Keratinocyte (primary cell): ENCODE results near the gene PPWD1. TPM values are rescaled to one million over a fixed set of nuclear protein-coding genes. Genes with fewer than 3 reads are reported as not detected.
A peak's percentile ranks its signal among the peaks of the same experiment; 100 is the strongest.

Experiments used
- DNase-seq: peaks from one replicate; pipeline ENCODE4 v3.0.0-alpha.2; 2011; ENCODE audit warnings: low read depth, missing footprints, low spot score
- FAIRE-seq: peaks from 2 replicates; lab custom pipeline; 2011; peaks lifted over from hg19 to GRCh38; lab: Jason Lieb, UNC
- H2AFZ ChIP-seq: 2 replicates; pipeline ENCODE4 v1.6.0; 2012; ENCODE audit warnings: low read length, control low read depth, inconsistent platforms; ENCODE audit not compliant: control insufficient read depth
- H3K27ac ChIP-seq: 2 replicates; pipeline ENCODE4 v1.5.1; 2011; ENCODE audit warnings: low read length; ENCODE audit not compliant: control insufficient read depth, insufficient read depth
- H3K27me3 ChIP-seq: 3 replicates; pipeline ENCODE4 v1.6.0; 2011; ENCODE audit warnings: low read length; ENCODE audit not compliant: control insufficient read depth, insufficient read depth; ENCODE audit errors: extremely low read depth
- H3K36me3 ChIP-seq, 2 experiments: 2 replicates in 1 of 2; 3 replicates in 1 of 2; pipeline ENCODE4 v1.5.1; 2011; ENCODE audit warnings: low read length in 2 of 2, mild to moderate bottlenecking in 1 of 2; ENCODE audit not compliant: control insufficient read depth in 2 of 2, insufficient read depth in 2 of 2; ENCODE audit errors: extremely low read depth in 1 of 2
- H3K4me1 ChIP-seq: 3 replicates; pipeline ENCODE4 v1.5.1; 2011; ENCODE audit warnings: low read length; ENCODE audit not compliant: control insufficient read depth, insufficient read depth; ENCODE audit errors: extremely low read depth
- H3K4me2 ChIP-seq: 3 replicates; pipeline ENCODE4 v1.6.0; 2011; ENCODE audit warnings: low read depth, low read length; ENCODE audit not compliant: control insufficient read depth, insufficient read depth; ENCODE audit errors: extremely low read depth
- H3K4me3 ChIP-seq, 3 experiments: fragments of 200-600 bp in 1 of 3; sonication (generic) in 1 of 3; 2 replicates in 2 of 3; 3 replicates in 1 of 3; pipeline ENCODE4 v1.5.1; 2011 to 2016; ENCODE audit warnings: low read length in 3 of 3, mild to moderate bottlenecking in 3 of 3, control low read depth in 2 of 3, inconsistent platforms in 1 of 3, low read depth in 1 of 3, mixed read lengths in 1 of 3, mixed run types in 1 of 3, moderate library complexity in 1 of 3; ENCODE audit not compliant: control insufficient read depth in 2 of 3, insufficient read depth in 2 of 3; ENCODE audit errors: extremely low read depth in 1 of 3
- H3K79me2 ChIP-seq: 2 replicates; pipeline ENCODE4 v1.6.0; 2012; ENCODE audit warnings: low read length; ENCODE audit not compliant: control insufficient read depth, insufficient read depth
- H3K9ac ChIP-seq: 3 replicates; pipeline ENCODE4 v1.6.0; 2011; ENCODE audit warnings: low read length; ENCODE audit not compliant: control insufficient read depth, insufficient read depth; ENCODE audit errors: extremely low read depth
- H3K9me1 ChIP-seq: 3 replicates; pipeline ENCODE4 v1.6.0; 2011; ENCODE audit warnings: low read length; ENCODE audit not compliant: control insufficient read depth, insufficient read depth; ENCODE audit errors: extremely low read depth
- H3K9me3 ChIP-seq: 2 replicates; pipeline ENCODE4 v1.5.1; 2012; ENCODE audit warnings: low read depth, low read length; ENCODE audit not compliant: control insufficient read depth
- H4K20me1 ChIP-seq: 3 replicates; pipeline ENCODE4 v1.6.0; 2011; ENCODE audit warnings: low read length; ENCODE audit not compliant: control insufficient read depth, insufficient read depth; ENCODE audit errors: extremely low read depth
- EZH2 ChIP-seq: IDR thresholded peaks from one replicate; pipeline ENCODE4 v1.6.1; 2012; ENCODE audit warnings: inconsistent platforms, mild to moderate bottlenecking, low read length, moderate library complexity
- dilution Hi-C: fragments of 300-500 bp; cut with MboI; formaldehyde crosslinking; loops from one replicate; pipeline ENCODE4 v1.7.0; 2020; ENCODE audit warnings: low sequenced_read_pairs; ENCODE audit not compliant: extremely low pct_ligation_motif_present
- polyA minus RNA-seq, 3 experiments: library from RNA; depleted of rRNA, polyadenylated mRNA; stranded (reverse); fragments of >200 nt; gene quantifications; 1 replicate in 1 of 3; 2 replicates in 1 of 3; 3 replicates in 1 of 3; pipeline ENCODE4 v1.2.3, GENCODE V29; 2011
- polyA plus RNA-seq, 5 experiments: library from polyadenylated mRNA; depleted of rRNA in 3 of 5; stranded (reverse) in 3 of 5; stranded (forward) in 1 of 5; unstranded in 1 of 5; fragments of >200 nt; gene quantifications; 1 replicate in 1 of 5; 2 replicates in 3 of 5; 3 replicates in 1 of 5; pipeline versions ENCODE4 v1.2.1 to v1.2.3, GENCODE V29; 2011 to 2012; ENCODE audit warnings: missing spikeins in 2 of 5, low read depth in 1 of 5, low replicate concordance in 1 of 5
- TF ChIP-seq, protein P1 (sequence below), 3 experiments: IDR thresholded peaks in 1 of 3; conservative IDR thresholded peaks in 1 of 3; optimal IDR thresholded peaks in 1 of 3; 2 replicates in 2 of 3; 3 replicates in 1 of 3; pipeline versions ENCODE3 to v1.5.1; 2011; ENCODE audit warnings: low read length in 3 of 3, mild to moderate bottlenecking in 3 of 3, moderate library complexity in 2 of 3, control low read depth in 1 of 3, inconsistent platforms in 1 of 3; ENCODE audit not compliant: insufficient read depth in 2 of 3; ENCODE audit errors: extremely low read depth in 1 of 3

PPWD1 gene
- polyA plus RNA-seq: 5.1 to 18.3 TPM (median 10.5 TPM) in 3 replicates
- polyA plus RNA-seq (2011; ENCODE audit: low read depth): 69.2 TPM
- 4.2 and 5.4 TPM in 2 replicates for polyA plus RNA-seq (2011; cell fraction: cytosol; rRNA removed)
- 33.8 and 43.0 TPM in 2 replicates for polyA plus RNA-seq (2011; cell fraction: nucleus; rRNA removed)
- polyA plus RNA-seq (2012; ENCODE audit: low replicate concordance): 15.6 and 22.5 TPM in 2 replicates
- polyA minus RNA-seq: 1.8 to 18.5 TPM (median 5.2 TPM) in 3 replicates
- 3.1 TPM for polyA minus RNA-seq (2011; cell fraction: cytosol; rRNA and poly(A)+ RNA removed)
- polyA minus RNA-seq (2011; cell fraction: nucleus; rRNA and poly(A)+ RNA removed): 14.4 and 35.5 TPM in 2 replicates

DNA sequence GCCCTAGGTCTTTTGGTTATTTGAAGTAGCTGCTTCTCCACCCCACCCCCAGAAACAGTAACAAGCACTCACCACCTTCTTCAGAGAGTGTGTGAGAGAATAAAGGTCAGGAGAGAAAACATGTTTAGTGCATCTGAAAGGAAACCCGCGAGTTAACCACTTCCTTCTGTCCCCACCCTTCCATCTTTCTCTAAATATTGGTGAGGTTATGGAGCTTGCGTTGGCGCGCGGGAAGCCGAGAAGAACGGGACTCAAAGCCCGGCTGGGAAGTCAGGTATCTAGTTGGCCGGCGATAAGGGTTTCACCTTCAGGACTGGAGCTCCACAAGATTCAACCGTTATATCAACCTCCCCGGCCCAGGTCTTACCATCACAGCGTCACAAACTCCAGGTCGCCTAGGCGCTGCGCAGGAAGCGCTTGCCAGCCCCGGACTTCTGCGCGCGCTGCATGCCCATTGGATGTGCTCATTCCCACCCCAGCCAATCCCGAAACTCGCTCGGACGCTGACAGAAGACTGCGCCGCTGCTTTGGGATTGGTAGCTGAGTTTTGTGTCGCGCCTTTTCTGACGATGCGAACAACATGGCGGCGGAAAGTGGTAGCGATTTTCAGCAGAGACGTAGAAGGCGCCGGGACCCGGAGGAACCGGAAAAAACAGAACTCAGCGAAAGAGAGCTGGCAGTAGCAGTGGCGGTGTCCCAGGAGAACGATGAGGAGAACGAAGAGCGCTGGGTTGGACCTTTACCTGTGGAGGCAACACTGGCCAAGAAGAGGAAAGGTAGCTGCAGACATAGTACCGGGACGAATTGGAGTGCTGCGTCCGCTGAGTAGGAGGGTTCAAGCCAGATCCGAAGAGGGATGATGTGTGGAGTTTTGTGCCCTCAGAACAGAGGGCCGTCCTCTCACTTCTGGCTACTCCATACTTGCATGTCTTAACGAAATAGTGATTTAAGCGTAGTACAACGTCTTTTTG is at the start of gene PPWD1, which contains the start of gene CENPK:
TSS of gene PPWD1 (plus strand) at position 566 of the 971 bp plus-strand sequence. CDS start at position 581, 15 bp downstream.
TSS of gene CENPK (minus strand) at position 438 of the 971 bp plus-strand sequence. CDS start 8,261 bp downstream, outside the sequence.
- Histone ChIP-seq H3K27me3 (no peaks in the 10 kb centered on the region), H3K9me1 (no peaks in the 10 kb centered on the region), H3K9ac (peak within 1 kb of the TSS; percentile 95), H3K9me3 (no peaks in the 10 kb centered on the region), H3K36me3 (peaks cover 0 to 7% of the 10 kb centered on the region in 2 experiments), H3K27ac (peak within 1 kb of the TSS; percentile 95), H3K79me2 (peaks cover 55% of the 10 kb centered on the region), H2AFZ (peak within 1 kb of the TSS; percentile 100), H3K4me3 (peak within 1 kb of the TSS; percentile 79 to 93 (median 87)), H3K4me1 (peaks cover 16% of the 10 kb centered on the region), H4K20me1 (no peaks in the 10 kb centered on the region), H3K4me2 (peak within 1 kb of the TSS; percentile 95)
- no peak for TF ChIP-seq EZH2
- TF ChIP-seq, protein P1, sequence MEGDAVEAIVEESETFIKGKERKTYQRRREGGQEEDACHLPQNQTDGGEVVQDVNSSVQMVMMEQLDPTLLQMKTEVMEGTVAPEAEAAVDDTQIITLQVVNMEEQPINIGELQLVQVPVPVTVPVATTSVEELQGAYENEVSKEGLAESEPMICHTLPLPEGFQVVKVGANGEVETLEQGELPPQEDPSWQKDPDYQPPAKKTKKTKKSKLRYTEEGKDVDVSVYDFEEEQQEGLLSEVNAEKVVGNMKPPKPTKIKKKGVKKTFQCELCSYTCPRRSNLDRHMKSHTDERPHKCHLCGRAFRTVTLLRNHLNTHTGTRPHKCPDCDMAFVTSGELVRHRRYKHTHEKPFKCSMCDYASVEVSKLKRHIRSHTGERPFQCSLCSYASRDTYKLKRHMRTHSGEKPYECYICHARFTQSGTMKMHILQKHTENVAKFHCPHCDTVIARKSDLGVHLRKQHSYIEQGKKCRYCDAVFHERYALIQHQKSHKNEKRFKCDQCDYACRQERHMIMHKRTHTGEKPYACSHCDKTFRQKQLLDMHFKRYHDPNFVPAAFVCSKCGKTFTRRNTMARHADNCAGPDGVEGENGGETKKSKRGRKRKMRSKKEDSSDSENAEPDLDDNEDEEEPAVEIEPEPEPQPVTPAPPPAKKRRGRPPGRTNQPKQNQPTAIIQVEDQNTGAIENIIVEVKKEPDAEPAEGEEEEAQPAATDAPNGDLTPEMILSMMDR (optimal IDR thresholded peaks at IDR 0.05 in 1 of 3, IDR thresholded peaks at IDR 0.05 in 1 of 3, conservative IDR thresholded peaks at IDR 0.05 in 1 of 3; ENCODE audit: extremely low read depth in 1 of 3, insufficient read depth in 2 of 3, low read length in 3 of 3): no peak
- DNase-seq: peak; percentile 49
- FAIRE-seq: peak; percentile 79
- dilution Hi-C loops: no loop called here

DNA sequence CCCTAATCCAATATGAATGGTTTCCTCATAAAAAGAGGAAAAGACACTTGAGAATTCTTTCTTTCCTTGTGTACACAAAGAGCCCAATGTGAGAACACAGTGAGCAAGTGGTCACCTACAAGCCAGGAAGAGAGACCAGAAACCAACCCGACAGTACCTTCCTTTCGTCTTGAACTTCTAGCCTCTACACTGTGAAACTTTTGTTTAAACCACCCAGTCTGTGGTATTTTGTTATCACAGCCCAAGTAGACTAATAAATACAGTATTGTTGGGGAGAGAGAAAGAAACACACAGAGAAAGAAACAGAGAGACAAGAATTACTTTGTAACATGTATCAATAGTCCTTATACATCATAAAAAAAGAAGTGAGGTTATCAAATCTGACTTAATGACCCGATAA is 37.4 kb upstream of the PPWD1 start:
- H4K20me1 ChIP-seq: no peaks in the 10 kb centered on the region
- no peaks in the 10 kb centered on the region for H3K4me1 ChIP-seq
- no peaks in the 10 kb centered on the region for H3K9me3 ChIP-seq
- H3K79me2 ChIP-seq: no peaks in the 10 kb centered on the region
- H3K9ac ChIP-seq: no peak overlapping the region
- no peak overlapping the region for H3K27ac ChIP-seq
- no peak overlapping the region for H3K4me2 ChIP-seq
- H3K27me3 ChIP-seq: no peaks in the 10 kb centered on the region
- H3K9me1 ChIP-seq: no peaks in the 10 kb centered on the region
- no peak overlapping the region for H3K4me3 ChIP-seq
- dilution Hi-C loops: no loop called here
- FAIRE-seq (no peak), DNase-seq (no peak)
- H3K36me3 ChIP-seq: peaks cover 0 to 5% of the 10 kb centered on the region in 2 experiments
- H2AFZ ChIP-seq: no peak overlapping the region
- TF ChIP-seq, protein P1 (optimal IDR thresholded peaks at IDR 0.05 in 1 of 3, IDR thresholded peaks at IDR 0.05 in 1 of 3, conservative IDR thresholded peaks at IDR 0.05 in 1 of 3; ENCODE audit: extremely low read depth in 1 of 3, insufficient read depth in 2 of 3, low read length in 3 of 3): no peak
- TF ChIP-seq EZH2: no peak
